Limb (tissue), 2 donors: ENCODE data around the gene KTN1.

Experiments used
- DNase-seq, 2 donors: peaks; one replicate each; pipeline ENCODE4 v3.0.0-alpha.2; 2016; ENCODE audit errors: extremely low spot score in 2 of 2

Gene KTN1

DNA sequence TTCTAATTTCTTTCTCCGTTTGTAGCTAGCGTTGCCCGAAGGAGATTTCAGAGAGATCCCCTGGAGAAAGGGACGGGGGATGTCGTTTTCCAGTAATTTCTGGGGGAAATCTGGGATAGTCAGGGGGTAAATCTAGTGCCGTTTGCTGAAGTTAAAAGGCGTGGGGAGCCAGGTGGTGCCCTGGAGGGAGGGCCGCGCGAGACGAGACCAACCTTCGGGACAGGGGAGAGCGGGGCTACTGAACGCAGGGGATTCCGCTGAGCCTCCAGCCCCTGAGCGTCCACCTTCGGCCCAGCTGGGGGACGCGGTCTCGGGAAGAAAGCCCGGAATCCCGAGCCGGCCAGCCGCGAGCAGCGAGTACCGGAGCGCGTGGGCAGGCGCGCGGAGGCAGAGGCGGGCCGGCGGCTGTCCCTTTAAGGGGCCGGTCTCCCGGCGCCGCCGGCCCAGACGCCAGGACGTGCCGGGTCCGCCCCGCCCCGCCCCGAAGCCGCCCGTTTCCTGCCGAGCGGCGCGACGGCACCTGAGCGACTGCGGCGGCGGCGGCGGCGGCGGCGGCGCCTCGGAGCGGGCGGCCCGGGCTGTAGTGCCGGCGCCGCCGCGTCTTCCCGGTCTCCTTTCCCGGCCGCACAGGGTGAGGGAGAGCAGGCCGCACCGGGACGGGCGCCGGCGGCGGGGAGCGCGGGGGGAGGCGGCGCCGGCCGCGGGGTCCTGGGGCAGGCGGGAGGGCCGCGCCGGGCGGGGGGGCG, at the start of gene KTN1:
Gene KTN1 (plus strand): TSS at position 484 of the 746 bp plus-strand sequence. CDS start 31,842 bp downstream, outside the sequence.
- DNase-seq: peak; percentile 79 to 88

GRCh38 chr14:55530464-55530863, 49.5 kb upstream of the KTN1 start:
- DNase-seq: no peak

GRCh38 chr14:55532645-55533344, 47.2 kb upstream of the KTN1 start:
- peak in 1 of 2 donors; percentile 36 for DNase-seq

- no peak for DNase-seq
Measured at GRCh38 chr14:55533960-55534359, 46.0 kb upstream of the KTN1 start.

DNA sequence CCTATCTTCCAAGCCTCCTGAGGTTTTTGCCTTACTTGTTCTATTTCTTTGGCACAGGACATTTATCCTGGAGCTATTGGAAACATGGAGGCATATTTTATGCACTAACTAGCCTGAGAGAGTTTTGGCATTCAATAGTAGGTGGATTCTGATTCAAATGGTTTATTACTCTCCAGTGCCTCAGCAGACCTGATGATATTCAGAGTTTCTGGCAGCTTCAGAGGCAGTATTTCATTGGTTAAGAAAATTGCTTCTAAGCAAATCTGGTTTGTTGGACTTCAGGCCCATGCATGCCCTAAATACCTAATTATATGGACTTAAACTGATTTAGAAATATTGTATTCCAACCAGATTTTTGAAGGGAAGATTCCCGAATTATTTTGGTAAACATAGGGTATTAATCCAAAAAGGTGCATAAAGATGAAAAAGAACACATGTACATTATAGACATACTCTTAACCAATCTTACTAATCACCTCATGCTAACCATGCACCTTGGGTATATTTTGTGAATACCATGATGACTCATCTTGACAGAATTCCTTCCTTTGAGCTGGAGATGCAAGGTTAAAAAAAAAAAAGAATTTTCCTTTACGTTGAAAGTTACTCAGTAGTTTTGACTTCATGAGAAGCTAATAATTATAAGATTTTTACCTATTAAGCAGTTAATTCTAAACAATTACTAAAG, 44.3 kb upstream of the KTN1 start:
- no peak for DNase-seq

DNA sequence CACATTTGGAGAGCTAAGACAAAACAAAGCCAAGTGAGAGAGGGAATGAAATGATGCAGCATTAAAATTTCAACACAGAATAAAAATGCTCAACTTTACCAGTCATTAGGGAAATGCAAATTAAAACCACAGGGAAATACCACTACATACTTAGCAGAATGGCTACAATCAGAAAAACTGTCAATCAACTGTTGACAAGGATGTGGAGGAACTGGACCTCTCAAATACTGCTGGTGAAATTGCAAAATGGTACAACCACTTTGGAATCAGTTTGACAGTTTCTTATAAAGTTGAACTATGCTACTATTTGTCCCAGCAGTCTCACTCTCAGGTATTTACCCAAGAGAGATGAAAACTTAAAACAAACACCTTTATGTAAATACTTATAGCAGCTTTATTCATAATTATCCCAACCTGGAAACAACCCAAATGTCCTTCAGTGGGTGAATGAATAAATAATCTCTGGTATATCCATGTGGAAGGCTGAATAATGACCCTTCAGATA, 43.8 kb upstream of the KTN1 start:
- no peak for DNase-seq

GRCh38 chr14:55537782-55538181, 42.2 kb upstream of the KTN1 start:
- DNase-seq: no peak

DNA sequence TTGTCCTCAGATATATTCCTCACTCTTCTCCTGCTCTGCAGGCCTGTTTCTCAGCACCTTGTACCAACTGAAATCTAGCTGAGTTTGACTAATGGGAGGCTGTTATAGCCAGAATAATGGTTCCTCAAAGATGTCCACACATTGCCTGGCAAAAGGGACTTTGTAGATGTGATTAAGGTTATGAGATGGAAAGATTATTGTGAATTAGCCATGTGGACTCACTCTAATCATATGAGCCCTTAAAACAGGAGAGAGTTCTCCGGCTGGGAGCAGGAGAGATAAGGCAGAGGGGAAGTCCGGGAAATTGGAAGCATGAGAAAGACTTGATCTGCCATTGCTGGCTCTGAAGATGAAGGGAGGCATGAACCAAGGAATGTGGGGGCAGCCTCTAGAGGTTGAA, 40.0 kb upstream of the KTN1 start:
- no peak for DNase-seq

DNA sequence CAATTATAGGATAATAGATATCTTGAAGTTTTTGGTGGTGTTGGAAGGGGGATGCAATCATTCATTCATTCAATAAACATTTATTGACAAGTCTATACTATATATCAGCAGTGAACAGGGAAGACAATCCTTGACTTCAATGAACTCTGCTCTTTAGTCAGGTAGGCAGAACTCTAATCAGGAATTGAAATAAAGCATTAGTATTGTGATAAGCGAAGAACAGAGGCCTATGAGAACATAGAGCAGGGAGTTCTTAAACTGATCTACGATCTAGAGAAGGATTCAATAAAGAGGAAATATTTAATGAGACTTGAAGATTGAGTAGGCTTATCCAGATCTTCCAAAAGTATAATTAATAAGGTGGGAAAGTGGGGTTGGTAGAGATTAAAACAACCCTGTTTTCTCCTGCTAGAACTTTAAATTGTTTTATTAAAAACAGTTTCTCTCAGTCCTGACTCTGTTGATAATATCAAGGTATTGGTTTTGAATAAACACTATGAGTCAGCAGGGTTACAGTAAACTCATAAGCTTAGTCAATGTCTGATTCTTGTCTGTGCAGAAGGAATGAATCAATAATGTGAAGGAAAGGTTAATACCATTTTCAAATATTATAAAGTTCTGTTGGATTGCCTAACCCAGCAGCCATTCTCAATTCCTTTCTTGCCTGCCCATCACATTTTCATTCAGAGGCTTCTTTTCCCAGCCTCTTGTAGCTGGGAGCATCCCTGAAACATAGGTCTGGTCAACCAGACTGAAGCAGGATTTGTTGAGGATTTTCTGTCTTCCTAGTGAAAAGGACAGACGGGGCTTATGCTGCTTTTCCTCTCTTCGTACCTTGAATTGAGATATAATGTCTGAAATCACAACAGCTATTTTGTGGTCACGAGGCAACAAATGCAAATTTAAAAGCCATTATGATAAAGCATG, 38.9 kb upstream of the KTN1 start:
- no peak for DNase-seq

- DNase-seq: no peak
Measured at GRCh38 chr14:55545779-55546178, 34.2 kb upstream of the KTN1 start.

- no peak for DNase-seq
Measured at GRCh38 chr14:55546212-55546874, 33.7 kb upstream of the KTN1 start.

DNA sequence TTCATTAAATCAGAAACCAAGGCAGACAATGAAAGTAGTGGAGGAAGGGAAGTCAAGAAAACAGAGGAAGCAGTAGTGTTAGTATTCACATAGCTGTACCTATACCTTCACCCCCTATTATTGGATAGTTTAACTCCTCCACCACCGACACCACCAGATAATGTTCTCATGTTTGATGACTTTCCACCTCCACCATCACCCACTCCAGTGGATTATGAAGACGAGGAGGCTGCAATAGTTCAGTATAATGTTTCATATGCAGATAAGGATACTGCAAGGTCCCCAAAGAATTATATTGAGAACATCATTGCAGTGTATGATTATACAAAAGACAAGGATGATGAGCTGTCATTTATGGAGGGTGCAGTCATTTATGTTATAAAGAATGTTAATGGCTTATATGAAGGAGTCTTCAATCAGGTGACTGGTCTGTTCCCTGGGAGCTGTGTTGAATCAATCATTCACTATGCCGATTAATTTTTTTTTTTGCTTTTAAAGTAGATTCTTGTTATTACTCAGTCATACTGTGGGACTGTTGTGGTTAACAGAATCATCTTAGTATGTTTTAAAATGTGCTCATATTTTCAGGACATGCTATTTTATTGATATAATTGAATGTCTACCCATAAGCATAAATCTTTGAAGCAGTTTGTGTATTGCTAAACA, 32.2 kb upstream of the KTN1 start:
- DNase-seq: no peak

DNA sequence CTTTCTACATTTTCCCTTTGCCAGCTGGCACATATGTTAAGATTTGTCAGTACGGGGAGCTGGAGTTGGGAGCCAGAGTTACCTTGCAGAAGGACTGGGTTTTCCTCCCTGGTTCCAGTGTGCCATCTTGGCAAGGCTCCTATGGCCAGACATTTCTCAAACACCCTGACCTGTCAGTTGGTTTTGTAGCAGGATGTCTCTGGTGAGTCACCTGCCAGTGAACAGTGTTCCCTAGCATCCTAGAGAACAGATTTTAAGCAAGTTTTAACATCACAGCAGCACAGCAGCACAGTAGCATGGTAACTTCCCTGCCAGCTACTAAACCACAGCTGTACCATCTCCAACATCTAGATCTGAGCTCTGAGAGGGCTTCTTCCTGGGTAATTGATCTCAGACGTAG, 26.2 kb upstream of the KTN1 start:
- DNase-seq: no peak

DNA sequence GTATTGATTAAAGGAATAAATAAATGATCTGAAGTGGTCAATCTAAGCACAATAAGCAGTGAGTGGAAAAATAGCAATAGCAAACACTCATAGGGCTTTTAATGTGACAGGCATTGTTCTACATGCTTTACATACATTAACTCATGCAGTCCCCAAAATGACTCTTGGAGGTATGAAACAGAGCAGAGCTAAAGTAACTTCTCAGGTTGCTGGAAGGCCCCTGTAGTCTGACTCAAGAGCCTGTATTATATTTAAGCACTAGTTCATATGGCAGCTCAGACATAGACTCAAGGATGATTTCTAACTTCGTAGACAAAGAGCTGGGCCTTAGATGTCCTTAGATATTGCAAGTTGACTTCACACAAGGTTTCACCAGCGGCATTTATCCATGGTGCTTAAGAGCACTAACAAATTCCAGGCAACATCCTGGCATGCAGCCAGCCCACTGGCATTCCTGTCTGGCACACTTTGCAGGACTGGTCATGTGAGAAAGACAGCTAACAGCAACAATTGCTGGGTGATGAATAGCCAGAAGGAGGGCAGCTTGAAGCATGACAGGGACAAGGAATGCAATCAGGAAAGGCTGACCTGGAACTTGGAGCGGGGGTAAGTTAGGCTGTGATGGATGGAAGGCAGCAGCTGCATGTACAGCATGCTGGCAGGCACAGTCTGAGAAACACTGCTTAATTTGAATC, 22.9 kb upstream of the KTN1 start:
- peak; percentile 75 to 80 for DNase-seq

- no peak for DNase-seq
Measured at GRCh38 chr14:55562135-55562534, 17.9 kb upstream of the KTN1 start.

DNA sequence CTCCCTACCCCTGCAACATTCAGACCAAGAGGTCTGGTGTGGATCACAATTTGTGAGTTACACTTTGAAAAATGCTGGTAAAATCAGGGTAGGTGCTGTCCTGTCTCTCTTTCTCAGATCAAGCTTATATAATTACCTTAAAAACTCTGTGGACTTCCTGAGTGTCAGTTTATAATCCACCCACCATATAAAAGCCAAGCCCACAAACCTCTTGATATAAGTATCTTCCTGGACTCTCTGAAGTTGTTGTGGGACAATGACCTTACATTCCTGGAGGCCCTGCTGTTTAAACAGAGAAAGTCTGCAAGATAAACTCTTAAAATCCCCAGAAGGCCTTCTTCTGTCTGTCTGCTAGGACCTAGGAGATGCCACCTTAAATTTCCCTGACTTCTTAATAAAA, 11.4 kb upstream of the KTN1 start:
- no peak for DNase-seq

- DNase-seq: no peak
Measured at GRCh38 chr14:55571125-55571889, 8.7 kb upstream of the KTN1 start.

- no peak for DNase-seq
Measured at GRCh38 chr14:55572578-55572977, 7.4 kb upstream of the KTN1 start.

DNA sequence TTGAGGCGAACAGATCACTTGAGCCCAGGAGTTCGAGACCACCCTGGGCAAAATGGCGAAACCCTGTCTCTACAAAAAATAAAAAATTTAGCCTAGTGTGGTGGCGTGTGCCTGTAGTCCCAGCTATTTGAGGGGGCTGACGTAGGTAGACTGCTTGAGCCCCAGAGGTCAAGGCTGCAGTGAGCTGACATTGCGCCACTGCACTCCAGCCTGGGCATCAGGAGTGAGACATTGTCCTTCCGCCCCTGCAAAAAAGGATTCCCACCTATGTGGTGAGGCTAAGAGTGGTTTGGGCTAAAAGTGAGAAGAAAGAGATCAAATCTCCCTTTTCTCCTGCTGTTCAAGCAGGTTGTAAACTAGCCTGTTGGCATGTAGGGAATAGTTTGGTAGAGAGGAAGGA, 5.0 kb upstream of the KTN1 start:
- no peak for DNase-seq
